NB4 (cell line): ENCODE data around the gene PIGL.

ENCODE experiments used
- MYC ChIP-seq: IDR thresholded peaks from 2 replicates; pipeline ENCODE4 v1.6.1; 2011; ENCODE audit warnings: low read depth, low read length
- POLR2A ChIP-seq: IDR thresholded peaks from 2 replicates; pipeline ENCODE4 v1.6.1; 2011; ENCODE audit warnings: mild to moderate bottlenecking; ENCODE audit not compliant: insufficient read length; ENCODE audit errors: extremely low read depth
- TF ChIP-seq, protein P1 (sequence below): IDR thresholded peaks from one replicate; pipeline ENCODE4 v1.5.1; 2012; ENCODE audit warnings: low read depth, low read length

DNA sequence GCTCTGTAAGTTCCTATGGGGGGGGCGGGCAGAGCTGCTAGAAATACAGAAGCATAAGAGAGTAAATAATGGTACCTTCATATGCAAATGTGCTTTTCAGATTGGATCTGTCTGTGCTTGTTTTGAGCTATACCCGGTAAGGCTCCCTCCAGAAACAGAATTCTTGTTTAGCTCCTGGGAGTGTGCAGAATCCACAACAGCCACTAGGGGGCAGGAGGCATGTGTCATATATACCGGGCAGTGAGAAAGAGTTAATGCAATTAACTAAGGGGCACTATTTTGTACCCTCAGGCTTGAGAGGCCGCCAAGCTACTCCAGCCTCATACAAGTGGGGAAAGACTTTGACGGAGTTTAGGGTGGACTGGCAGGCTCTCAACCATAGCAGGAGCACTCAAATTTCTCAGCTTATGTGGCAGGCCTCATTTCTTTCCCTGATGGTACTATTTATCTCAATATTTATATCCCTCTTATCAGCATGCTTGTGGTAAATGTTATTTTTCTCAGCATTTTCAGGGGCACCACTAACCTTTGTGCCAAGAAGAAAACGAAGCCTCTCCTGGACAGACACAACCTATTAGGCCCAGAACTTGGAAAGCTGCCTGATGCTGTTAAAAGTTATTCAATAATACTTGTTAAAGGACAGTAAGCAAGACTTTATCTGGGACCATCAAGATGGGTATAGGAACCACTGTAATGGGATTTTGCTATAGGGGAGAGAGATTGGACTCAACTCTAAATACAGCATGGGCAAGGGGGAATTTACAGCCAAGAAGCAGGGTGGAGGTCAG lies 146.9 kb downstream of the PIGL start:
- TF ChIP-seq, protein P1, sequence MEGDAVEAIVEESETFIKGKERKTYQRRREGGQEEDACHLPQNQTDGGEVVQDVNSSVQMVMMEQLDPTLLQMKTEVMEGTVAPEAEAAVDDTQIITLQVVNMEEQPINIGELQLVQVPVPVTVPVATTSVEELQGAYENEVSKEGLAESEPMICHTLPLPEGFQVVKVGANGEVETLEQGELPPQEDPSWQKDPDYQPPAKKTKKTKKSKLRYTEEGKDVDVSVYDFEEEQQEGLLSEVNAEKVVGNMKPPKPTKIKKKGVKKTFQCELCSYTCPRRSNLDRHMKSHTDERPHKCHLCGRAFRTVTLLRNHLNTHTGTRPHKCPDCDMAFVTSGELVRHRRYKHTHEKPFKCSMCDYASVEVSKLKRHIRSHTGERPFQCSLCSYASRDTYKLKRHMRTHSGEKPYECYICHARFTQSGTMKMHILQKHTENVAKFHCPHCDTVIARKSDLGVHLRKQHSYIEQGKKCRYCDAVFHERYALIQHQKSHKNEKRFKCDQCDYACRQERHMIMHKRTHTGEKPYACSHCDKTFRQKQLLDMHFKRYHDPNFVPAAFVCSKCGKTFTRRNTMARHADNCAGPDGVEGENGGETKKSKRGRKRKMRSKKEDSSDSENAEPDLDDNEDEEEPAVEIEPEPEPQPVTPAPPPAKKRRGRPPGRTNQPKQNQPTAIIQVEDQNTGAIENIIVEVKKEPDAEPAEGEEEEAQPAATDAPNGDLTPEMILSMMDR: peak; percentile 98
- TF ChIP-seq POLR2A (no peak), MYC (no peak)
